Prostate gland (tissue), 2 donors: Measurements from ENCODE around the gene NRCAM.

Experiments
- POLR2A ChIP-seq: fragments of 450-650 bp; IDR thresholded peaks from one replicate; pipeline ENCODE4 v1.6.1; 2016; ENCODE audit warnings: antibody characterized with exemption, mild to moderate bottlenecking
- POLR2AphosphoS5 ChIP-seq: sonication (generic); formaldehyde crosslinking; IDR thresholded peaks from one replicate; pipeline ENCODE4 v1.6.1; 2017; ENCODE audit warnings: antibody characterized with exemption
- TF ChIP-seq, protein P1 (sequence below), 4 experiments: fragments of 200-600 bp in 2 of 4; fragments of 450-650 bp in 2 of 4; sonication (generic) in 2 of 4; IDR thresholded peaks; 1 replicate in 3 of 4; 2 replicates in 1 of 4; pipeline ENCODE4 v1.5.1; 2016 to 2019; ENCODE audit warnings: antibody characterized with exemption in 4 of 4, mild to moderate bottlenecking in 2 of 4, moderate library complexity in 2 of 4

DNA sequence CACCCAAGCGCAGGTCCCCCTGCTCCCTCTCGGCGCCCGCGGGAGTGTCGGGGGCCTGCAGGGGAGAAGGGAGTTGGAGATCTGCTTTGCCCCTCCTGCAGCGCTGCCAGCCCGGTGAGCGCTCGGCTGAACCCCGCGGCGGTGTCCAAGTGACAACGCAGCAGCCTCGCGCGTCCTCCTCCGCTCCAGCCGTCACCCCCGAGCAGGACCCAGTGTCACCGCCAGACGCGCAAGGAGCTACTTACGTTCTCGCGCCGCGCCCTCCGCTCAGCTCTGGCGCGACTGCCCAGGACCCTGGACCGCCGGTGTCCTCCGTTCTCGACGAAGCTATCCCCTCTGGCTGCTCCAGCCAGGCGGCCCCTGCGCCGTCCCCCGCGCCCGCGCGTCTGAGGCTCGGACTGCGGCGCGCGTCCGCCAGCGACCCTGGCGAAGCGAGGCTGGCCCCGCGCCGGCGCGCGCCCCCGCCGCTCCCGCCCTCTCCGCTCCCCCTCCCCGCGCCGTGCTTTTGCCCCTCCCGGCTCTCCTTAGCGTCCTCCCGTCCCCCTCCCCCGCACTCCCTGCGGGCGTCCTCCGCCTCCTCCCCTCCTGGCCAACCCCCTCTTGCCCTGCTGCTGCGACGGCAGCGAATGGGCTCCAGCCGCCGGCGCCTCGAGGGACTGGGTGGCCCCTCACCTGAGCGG lies at the start of gene NRCAM:
- TF ChIP-seq, protein P1, sequence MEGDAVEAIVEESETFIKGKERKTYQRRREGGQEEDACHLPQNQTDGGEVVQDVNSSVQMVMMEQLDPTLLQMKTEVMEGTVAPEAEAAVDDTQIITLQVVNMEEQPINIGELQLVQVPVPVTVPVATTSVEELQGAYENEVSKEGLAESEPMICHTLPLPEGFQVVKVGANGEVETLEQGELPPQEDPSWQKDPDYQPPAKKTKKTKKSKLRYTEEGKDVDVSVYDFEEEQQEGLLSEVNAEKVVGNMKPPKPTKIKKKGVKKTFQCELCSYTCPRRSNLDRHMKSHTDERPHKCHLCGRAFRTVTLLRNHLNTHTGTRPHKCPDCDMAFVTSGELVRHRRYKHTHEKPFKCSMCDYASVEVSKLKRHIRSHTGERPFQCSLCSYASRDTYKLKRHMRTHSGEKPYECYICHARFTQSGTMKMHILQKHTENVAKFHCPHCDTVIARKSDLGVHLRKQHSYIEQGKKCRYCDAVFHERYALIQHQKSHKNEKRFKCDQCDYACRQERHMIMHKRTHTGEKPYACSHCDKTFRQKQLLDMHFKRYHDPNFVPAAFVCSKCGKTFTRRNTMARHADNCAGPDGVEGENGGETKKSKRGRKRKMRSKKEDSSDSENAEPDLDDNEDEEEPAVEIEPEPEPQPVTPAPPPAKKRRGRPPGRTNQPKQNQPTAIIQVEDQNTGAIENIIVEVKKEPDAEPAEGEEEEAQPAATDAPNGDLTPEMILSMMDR (IDR thresholded peaks at IDR 0.05), result no peak
- TF ChIP-seq POLR2A, result no peak
- no peak for TF ChIP-seq POLR2AphosphoS5
